HCT116 (cell line): ENCODE data around the gene ARHGAP31. TPM values are rescaled to one million over a fixed set of nuclear protein-coding genes. Genes with fewer than 3 reads are reported as not detected.
A peak's percentile ranks its signal among the peaks of the same experiment; 100 is the strongest.

Source experiments
- ATAC-seq: fragments of 200-7000 bp; cut with Tn5 transposase; 2 replicates; pipeline ENCODE4 v1.9.1; 2020; ENCODE audit warnings: mild to moderate bottlenecking, moderate library complexity
- BruUV-seq: library from RNA; stranded (reverse); fragments of 400-500 nt; replicated peaks from 2 replicates; lab custom pipeline; 2021; lab: Mats Ljungman, UMichigan
- CTCF ChIA-PET: fragments of 300-600 bp; sonication (Branson Sonifier 250); formaldehyde crosslinking; loops from one replicate; lab custom pipeline; 2021; ENCODE audit warnings: antibody characterized with exemption; lab: Charles Lee
- POLR2A ChIA-PET: fragments of 300-600, 350-600 bp; sonication (Branson Sonifier 250); formaldehyde crosslinking; loops from one replicate; lab custom pipeline; 2021; ENCODE audit warnings: antibody characterized with exemption; lab: Charles Lee
- RAD21 ChIA-PET, 2 experiments: fragments of 300-600 bp; sonication (Branson Sonifier 250); formaldehyde crosslinking; loops; one replicate each; lab custom pipeline; 2023; ENCODE audit warnings: low total read pairs in 2 of 2; ENCODE audit not compliant: uncharacterized antibody in 2 of 2, unreplicated experiment in 2 of 2, low non-redundant PET in 1 of 2; lab: Charles Lee
- DNase-seq: peaks from one replicate; pipeline ENCODE4 v3.0.0-alpha.2; 2010; ENCODE audit warnings: low read depth, low spot score
- H2AFZ ChIP-seq: fragments of 200-600 bp; shearing (Covaris generic), sonication (generic); 2 replicates; pipeline ENCODE4 v1.6.1; 2017; ENCODE audit warnings: low read depth, mixed run types, mixed read lengths, antibody characterized with exemption, low read length; ENCODE audit not compliant: poor library complexity, severe bottlenecking
- H3K27ac ChIP-seq: 2 replicates; pipeline ENCODE4 v1.5.1; 2012; ENCODE audit warnings: low read depth, low read length
- H3K27me3 ChIP-seq: fragments of 200-600 bp; sonication (generic); 2 replicates; pipeline ENCODE4 v1.6.1; 2016; ENCODE audit warnings: mixed run types, low read length, mixed read lengths; ENCODE audit not compliant: insufficient read depth
- H3K36me3 ChIP-seq, 2 experiments: fragments of 200-500 bp in 1 of 2; fragments of 200-600 bp in 1 of 2; sonication (Bioruptor generic) in 1 of 2; sonication (generic) in 1 of 2; 2 replicates each; pipeline versions ENCODE4 v1.5.1 to v1.6.1; 2014 to 2016; ENCODE audit warnings: low read length in 2 of 2, inconsistent platforms in 1 of 2, mixed read lengths in 1 of 2, mixed run types in 1 of 2; ENCODE audit not compliant: insufficient read depth in 2 of 2, control insufficient read depth in 1 of 2
- H3K4me1 ChIP-seq, 2 experiments: fragments of 200-600 bp in 1 of 2; sonication (generic) in 1 of 2; 2 replicates each; pipeline versions ENCODE4 v1.5.1 to v1.6.1; 2012 to 2017; ENCODE audit warnings: low read length in 2 of 2, inconsistent platforms in 1 of 2, mild to moderate bottlenecking in 1 of 2, mixed read lengths in 1 of 2, mixed run types in 1 of 2, moderate library complexity in 1 of 2; ENCODE audit not compliant: insufficient read depth in 2 of 2, control insufficient read depth in 1 of 2
- H3K4me2 ChIP-seq: fragments of 200-600 bp; sonication (generic); 2 replicates; pipeline ENCODE4 v1.6.1; 2017; ENCODE audit warnings: mixed run types, low read length, mixed read lengths
- H3K4me3 ChIP-seq, 2 experiments: fragments of 200-600 bp in 1 of 2; sonication (generic) in 1 of 2; replicated peaks in 1 of 2; 2 replicates each; pipeline ENCODE4 v1.5.1; 2011 to 2016; ENCODE audit warnings: low read length in 2 of 2, control low read depth in 1 of 2, low read depth in 1 of 2, mild to moderate bottlenecking in 1 of 2, mixed read lengths in 1 of 2, mixed run types in 1 of 2
- H3K79me2 ChIP-seq: fragments of 200-600 bp; sonication (generic); 2 replicates; pipeline ENCODE4 v1.6.1; 2017; ENCODE audit warnings: mild to moderate bottlenecking, mixed run types, low read length, moderate library complexity, mixed read lengths; ENCODE audit not compliant: insufficient read depth
- H3K9ac ChIP-seq: fragments of 200-600 bp; sonication (generic); 2 replicates; pipeline ENCODE4 v1.6.1; 2016; ENCODE audit warnings: low read length, mixed read lengths
- H3K9me2 ChIP-seq: fragments of 200-600 bp; sonication (generic), shearing (Covaris generic); 2 replicates; pipeline ENCODE4 v1.6.1; 2017; ENCODE audit warnings: mixed run types, mild to moderate bottlenecking, moderate library complexity; ENCODE audit not compliant: insufficient read depth
- H3K9me3 ChIP-seq, 2 experiments: fragments of 200-500 bp in 1 of 2; fragments of 200-600 bp in 1 of 2; sonication (Bioruptor generic) in 1 of 2; sonication (generic) in 1 of 2; 2 replicates each; pipeline ENCODE4 v1.6.1; 2014 to 2017; ENCODE audit warnings: low read length in 2 of 2, mixed read lengths in 2 of 2, inconsistent platforms in 1 of 2, low read depth in 1 of 2, mild to moderate bottlenecking in 1 of 2, mixed run types in 1 of 2, moderate library complexity in 1 of 2; ENCODE audit not compliant: control insufficient read depth in 1 of 2, insufficient read depth in 1 of 2
- H4K20me1 ChIP-seq: fragments of 200-600 bp; sonication (generic), shearing (Covaris generic); 2 replicates; pipeline ENCODE4 v1.6.1; 2017; ENCODE audit warnings: mixed run types, mild to moderate bottlenecking, moderate library complexity; ENCODE audit not compliant: insufficient read depth
- ATF3 ChIP-seq: IDR thresholded peaks from 2 replicates; pipeline ENCODE4 v1.6.1; 2012
- CBX3 ChIP-seq: IDR thresholded peaks from 2 replicates; pipeline ENCODE4 v1.6.1; 2012; ENCODE audit warnings: low read depth
- ELF1 ChIP-seq: IDR thresholded peaks from 2 replicates; pipeline ENCODE4 v1.6.1; 2012; ENCODE audit warnings: low read depth, borderline replicate concordance
- EZH2 ChIP-seq: fragments of 200-600 bp; sonication (generic); IDR thresholded peaks from 2 replicates; pipeline ENCODE4 v1.6.1; 2017; ENCODE audit warnings: antibody characterized with exemption, mixed run types
- EZH2phosphoT487 ChIP-seq: fragments of 200-600 bp; IDR thresholded peaks from 2 replicates; pipeline ENCODE4 v1.6.1; 2018; ENCODE audit warnings: antibody characterized with exemption, borderline replicate concordance
- MAX ChIP-seq: IDR thresholded peaks from 2 replicates; pipeline ENCODE4 v1.6.1; 2012
- POLR2AphosphoS5 ChIP-seq: IDR thresholded peaks from 2 replicates; pipeline ENCODE4 v1.6.1; 2011; ENCODE audit warnings: mild to moderate bottlenecking, low read depth, low read length, moderate library complexity
- REST ChIP-seq: IDR thresholded peaks from 2 replicates; pipeline ENCODE4 v1.6.1; 2012; ENCODE audit warnings: low read depth
- SP1 ChIP-seq: IDR thresholded peaks from 2 replicates; pipeline ENCODE4 v1.6.1; 2012; ENCODE audit warnings: low read depth
- YY1 ChIP-seq: IDR thresholded peaks from 2 replicates; pipeline ENCODE4 v1.6.1; 2011; ENCODE audit warnings: low read length, low read depth, moderate library complexity, mild to moderate bottlenecking; ENCODE audit not compliant: insufficient replicate concordance; ENCODE audit errors: extremely low read depth
- ZFX ChIP-seq: fragments of 450-650 bp; IDR thresholded peaks from 2 replicates; pipeline ENCODE4 v1.6.1; 2017
- intact Hi-C: fragments of 100-400 bp; cut with micrococcal nuclease; formaldehyde crosslinking; loops from 2 replicates; pipeline ENCODE4 v1.10.0; 2022
- total RNA-seq: library from RNA; stranded (reverse); gene quantifications from one replicate; pipeline ENCODE4 v1.2.1, GENCODE V29; 2021; ENCODE audit not compliant: unreplicated experiment

ARHGAP31 gene
- total RNA-seq, 1 experiment from 2014 or later, result 0.93 TPM

- Histone ChIP-seq H3K79me2 (no peaks in the 10 kb centered on the region), H3K36me3 (no peaks in the 10 kb centered on the region), H3K4me3 (no peak overlapping the region), H3K4me2 (no peak overlapping the region), H3K27ac (no peak overlapping the region), H3K4me1 (no peaks in the 10 kb centered on the region), H2AFZ (no peak overlapping the region), H4K20me1 (no peaks in the 10 kb centered on the region), H3K9me2 (no peaks in the 10 kb centered on the region), H3K9ac (no peak overlapping the region), H3K27me3 (no peaks in the 10 kb centered on the region), H3K9me3 (no peaks in the 10 kb centered on the region)
- ChIA-PET CTCF (interaction anchor here (1.0 to 1.5 kb wide), 2 partner anchors 77 to 404 kb away, joined by 3 to 5 read pairs; no protein-coding TSS in a partner anchor), RAD21 (no interaction called here), POLR2A (no interaction called here)
- intact Hi-C loops, result no loop called here
- DNase-seq, result no peak
- TF ChIP-seq YY1 (no peak), EZH2phosphoT487 (no peak), POLR2AphosphoS5 (no peak), ATF3 (no peak), CBX3 (no peak), EZH2 (no peak), ZFX (no peak)
- ATAC-seq, result no peak
- BruUV-seq, result no TSS peak
Measured at GRCh38 chr3:119276680-119277079, 17.5 kb upstream of the ARHGAP31 start.

GRCh38 chr3:119279101-119279554 lies 15.1 kb upstream of the ARHGAP31 start:
- Histone ChIP-seq H3K9ac (no peak overlapping the region), H3K27me3 (no peaks in the 10 kb centered on the region), H3K79me2 (no peaks in the 10 kb centered on the region), H3K4me3 (no peak overlapping the region), H3K27ac (no peak overlapping the region), H3K36me3 (no peaks in the 10 kb centered on the region), H3K4me1 (no peaks in the 10 kb centered on the region), H3K4me2 (no peak overlapping the region), H3K9me2 (no peaks in the 10 kb centered on the region), H2AFZ (peak overlapping the region; percentile 10), H4K20me1 (no peaks in the 10 kb centered on the region), H3K9me3 (peaks cover 0 to 3% of the 10 kb centered on the region in 2 experiments; a peak in 1 of 4 replicates)
- RAD21 ChIA-PET, result no interaction called here
- POLR2A ChIA-PET, result no interaction called here
- CTCF ChIA-PET, result no interaction called here
- no peak for TF ChIP-seq REST
- no peak for TF ChIP-seq ELF1
- TF ChIP-seq MAX, result no peak
- TF ChIP-seq SP1, result no peak
- intact Hi-C loops, result no loop called here
- DNase-seq (no peak), ATAC-seq (peak; percentile 46)
- BruUV-seq, result no TSS peak
